K562 (cell line): ENCODE measurements around the gene NCAPG2. TPM values are rescaled to one million over a fixed set of nuclear protein-coding genes. Genes with fewer than 3 reads are reported as not detected.
A peak's percentile ranks its signal among the peaks of the same experiment; 100 is the strongest.

Source experiments
- ARID1B ChIP-seq: fragments of 450-650 bp; IDR thresholded peaks from 2 replicates; pipeline ENCODE4 v1.6.1; 2016; ENCODE audit warnings: antibody characterized with exemption, mild to moderate bottlenecking, inconsistent platforms
- BCOR ChIP-seq: fragments of 450-650 bp; IDR thresholded peaks from 2 replicates; pipeline ENCODE4 v1.6.1; 2016
- CBFA2T2 ChIP-seq: fragments of 450-650 bp; conservative IDR thresholded peaks from 2 replicates; pipeline ENCODE4 v1.6.1; 2017; ENCODE audit warnings: mild to moderate bottlenecking
- DNMT1 ChIP-seq: fragments of 450-650 bp; IDR thresholded peaks from 2 replicates; pipeline ENCODE4 v1.6.1; 2016; ENCODE audit warnings: antibody characterized with exemption, mild to moderate bottlenecking
- ETV1 ChIP-seq: fragments of 450-650 bp; conservative IDR thresholded peaks from 2 replicates; pipeline ENCODE4 v1.6.1; 2016; ENCODE audit warnings: missing genetic modification characterization, control low read depth, low read depth, missing compliant biosample characterization
- HDAC6 ChIP-seq: IDR thresholded peaks from 2 replicates; pipeline ENCODE4 v1.6.1; 2012; ENCODE audit warnings: low read depth, mild to moderate bottlenecking, control low read depth, inconsistent platforms, low read length, moderate library complexity
- IFI16 ChIP-seq: fragments of 250-450 bp; sonication (Bioruptor Pico); IDR thresholded peaks from 2 replicates; pipeline ENCODE4 v2.1.2; 2022; ENCODE audit warnings: mild to moderate bottlenecking, inconsistent platforms
- KLF10 ChIP-seq: fragments of 250-450 bp; sonication (Bioruptor Pico); IDR thresholded peaks from 2 replicates; pipeline ENCODE4 v1.6.1; 2021; ENCODE audit warnings: matching md5 sums
- NCOR1 ChIP-seq: fragments of 450-650 bp; IDR thresholded peaks from 2 replicates; pipeline ENCODE4 v1.6.1; 2016; ENCODE audit warnings: mild to moderate bottlenecking, moderate library complexity
- NFIC ChIP-seq: fragments of 450-650 bp; IDR thresholded peaks from 2 replicates; pipeline ENCODE4 v1.6.1; 2017; ENCODE audit warnings: mild to moderate bottlenecking, inconsistent platforms
- PML ChIP-seq: IDR thresholded peaks from 2 replicates; pipeline ENCODE4 v1.6.1; 2012; ENCODE audit warnings: low read length, inconsistent platforms
- SOX6 ChIP-seq: fragments of 450-650 bp; IDR thresholded peaks from 2 replicates; pipeline ENCODE4 v1.6.1; 2014; ENCODE audit warnings: mild to moderate bottlenecking
- TBL1XR1 ChIP-seq, 2 experiments: IDR thresholded peaks; 2 replicates each; pipeline ENCODE4 v1.6.1; 2012; ENCODE audit warnings: improper control_type of control experiment in 2 of 2, low read length in 2 of 2, mild to moderate bottlenecking in 1 of 2
- TOE1 ChIP-seq, 2 experiments: fragments of 450-650 bp in 1 of 2; sonication (generic) in 1 of 2; formaldehyde crosslinking in 1 of 2; IDR thresholded peaks; 2 replicates each; pipeline versions ENCODE4 v1.7.1 to v1.8.0; 2016 to 2022; ENCODE audit warnings: borderline replicate concordance in 2 of 2, mild to moderate bottlenecking in 2 of 2, antibody characterized with exemption in 1 of 2, inconsistent platforms in 1 of 2, low read depth in 1 of 2, missing genetic modification reagents in 1 of 2, moderate library complexity in 1 of 2
- ZFPM2 ChIP-seq: fragments of 250-450 bp; sonication (Bioruptor Pico); IDR thresholded peaks from 2 replicates; pipeline ENCODE4 v1.5.1; 2022; ENCODE audit warnings: mild to moderate bottlenecking
- ZNF217 ChIP-seq: sonication (generic); formaldehyde crosslinking; IDR thresholded peaks from 2 replicates; pipeline ENCODE4 v1.8.0; 2022; ENCODE audit warnings: mild to moderate bottlenecking, missing genetic modification reagents
- ZNF561 ChIP-seq: fragments of 450-650 bp; formaldehyde crosslinking; conservative IDR thresholded peaks from 2 replicates; pipeline ENCODE4 v1.4.0; 2020; ENCODE audit warnings: mild to moderate bottlenecking, moderate library complexity
- ZNF592 ChIP-seq: fragments of 450-650 bp; IDR thresholded peaks from 2 replicates; pipeline ENCODE4 v1.6.1; 2017; ENCODE audit warnings: antibody characterized with exemption, mild to moderate bottlenecking
- ZNF79 ChIP-seq: fragments of 250-450 bp; sonication (Bioruptor Pico); IDR thresholded peaks from 2 replicates; pipeline ENCODE4 v1.4.0; 2020; ENCODE audit warnings: low read depth, mild to moderate bottlenecking, moderate library complexity
- ZNF830 ChIP-seq: fragments of 250-450 bp; sonication (Bioruptor Pico); IDR thresholded peaks from 2 replicates; pipeline ENCODE4 v1.5.0; 2021; ENCODE audit warnings: mild to moderate bottlenecking
- polyA plus RNA-seq, 8 experiments: library from polyadenylated mRNA; depleted of rRNA in 4 of 8; stranded (reverse) in 5 of 8; unstranded in 3 of 8; fragments of >200 nt; fragmentation: Nextera tagmentation in 2 of 8; fragmentation: Illumina TruSeq in 1 of 8; extraction: Ambion mirVana in 2 of 8; extraction: Trizol in 1 of 8; gene quantifications; 2 replicates each; pipeline versions ENCODE4 v1.2.1 to v1.2.3, GENCODE V29; 2011 to 2014; ENCODE audit warnings: inconsistent platforms in 1 of 8, missing spikeins in 1 of 8
- total RNA-seq, 7 experiments: library from RNA; depleted of rRNA in 6 of 7; stranded (reverse); fragments of >200 nt in 6 of 7; fragmentation: Illumina TruSeq in 2 of 7; extraction: Trizol in 2 of 7; gene quantifications; 2 replicates each; pipeline versions ENCODE4 v1.2.1 to v1.2.3, GENCODE V29; 2011 to 2021; ENCODE audit warnings: low replicate concordance in 1 of 7
- TF ChIP-seq, protein P1 (sequence below), 2 experiments: IDR thresholded peaks; 2 replicates each; pipeline ENCODE4 v1.6.1; 2012; ENCODE audit warnings: improper control_type of control experiment in 2 of 2, low read depth in 2 of 2, low read length in 2 of 2, borderline replicate concordance in 1 of 2

Gene NCAPG2
- total and polyA plus RNA-seq, 9 of the 15 experiments (the other 6 are each of a cell fraction or from before 2014, with no cell fraction given) = 21.5 to 127 (median 86.1) TPM

DNA sequence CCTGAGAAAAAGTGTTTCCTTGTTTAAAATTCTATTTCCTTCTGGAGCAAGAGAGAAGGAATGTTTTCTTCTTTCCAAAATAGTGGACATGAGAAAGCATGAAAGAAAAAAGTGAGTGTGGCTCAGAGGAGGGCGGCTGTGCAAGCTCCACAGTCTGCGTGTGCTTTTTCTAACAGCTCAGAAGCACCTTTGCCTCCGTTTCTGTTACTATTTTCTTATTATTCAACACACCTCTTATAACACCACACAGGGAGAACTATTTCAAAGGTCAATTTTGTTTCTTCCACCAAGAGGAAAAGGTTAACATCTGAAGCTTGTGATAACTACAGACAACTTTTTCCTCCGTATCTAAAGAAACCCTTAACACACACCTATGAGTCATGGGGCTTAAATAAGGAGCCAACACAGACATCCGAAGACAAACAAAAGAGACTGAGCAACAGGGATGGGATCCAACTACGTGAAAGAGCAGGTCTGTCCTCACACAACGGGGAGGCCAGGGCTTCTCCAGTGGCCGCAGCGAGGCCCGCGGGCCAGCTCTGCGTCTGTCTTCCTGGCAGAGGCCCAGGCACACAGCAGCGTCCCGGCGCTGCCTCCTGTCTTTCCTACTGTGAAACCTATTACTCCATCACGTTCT lies 36.2 kb upstream of the NCAPG2 start (continued):
- TF ChIP-seq IFI16 (CRISPR knock-in tag) (no peak), HDAC6 (no peak), NCOR1 (peak; percentile 94), TBL1XR1 (IDR thresholded peaks at IDR 0.05; ENCODE audit: low read length in 2 of 2) (peak in 1 of 2 experiments; percentile 71; a peak in 2 of 4 replicates), BCOR (peak; percentile 70; the same call in 1 of the 2 replicates), ZNF217 (CRISPR knock-in tag) (no peak), ARID1B (peak; percentile 97), ZNF79 (CRISPR knock-in tag) (no peak), ZNF592 (peak; percentile 75; the same call in 1 of the 2 replicates), ZNF830 (no peak), ZFPM2 (CRISPR knock-in tag) (no peak), CBFA2T2 (peak; percentile 93), NFIC (peak; percentile 86), PML (peak; percentile 69), ZNF561 (CRISPR knock-in tag) (no peak), KLF10 (no peak), SOX6 (peak; percentile 77), DNMT1 (no peak), TOE1 (IDR thresholded peaks at IDR 0.05; ENCODE audit: borderline replicate concordance) (peak; percentile 16; the same call in 1 of the 2 replicates), TOE1 (CRISPR knock-in tag; IDR thresholded peaks at IDR 0.05; ENCODE audit: borderline replicate concordance, low read depth) (no peak), ETV1 (no peak)
- TF ChIP-seq, protein P1, sequence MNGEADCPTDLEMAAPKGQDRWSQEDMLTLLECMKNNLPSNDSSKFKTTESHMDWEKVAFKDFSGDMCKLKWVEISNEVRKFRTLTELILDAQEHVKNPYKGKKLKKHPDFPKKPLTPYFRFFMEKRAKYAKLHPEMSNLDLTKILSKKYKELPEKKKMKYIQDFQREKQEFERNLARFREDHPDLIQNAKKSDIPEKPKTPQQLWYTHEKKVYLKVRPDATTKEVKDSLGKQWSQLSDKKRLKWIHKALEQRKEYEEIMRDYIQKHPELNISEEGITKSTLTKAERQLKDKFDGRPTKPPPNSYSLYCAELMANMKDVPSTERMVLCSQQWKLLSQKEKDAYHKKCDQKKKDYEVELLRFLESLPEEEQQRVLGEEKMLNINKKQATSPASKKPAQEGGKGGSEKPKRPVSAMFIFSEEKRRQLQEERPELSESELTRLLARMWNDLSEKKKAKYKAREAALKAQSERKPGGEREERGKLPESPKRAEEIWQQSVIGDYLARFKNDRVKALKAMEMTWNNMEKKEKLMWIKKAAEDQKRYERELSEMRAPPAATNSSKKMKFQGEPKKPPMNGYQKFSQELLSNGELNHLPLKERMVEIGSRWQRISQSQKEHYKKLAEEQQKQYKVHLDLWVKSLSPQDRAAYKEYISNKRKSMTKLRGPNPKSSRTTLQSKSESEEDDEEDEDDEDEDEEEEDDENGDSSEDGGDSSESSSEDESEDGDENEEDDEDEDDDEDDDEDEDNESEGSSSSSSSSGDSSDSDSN (IDR thresholded peaks at IDR 0.05; ENCODE audit: borderline replicate concordance in 1 of 2, low read depth in 2 of 2, low read length in 2 of 2) = peak in 1 of 2 experiments; percentile 78; a peak in 1 of 4 replicates
